ENCODE results near the gene MAD2L1BP. TPM values are rescaled to one million over a fixed set of nuclear protein-coding genes. Genes with fewer than 3 reads are reported as not detected.

Gene MAD2L1BP
- total RNA-seq, 1 donor from 2014 or later = 40.5 TPM

DNA sequence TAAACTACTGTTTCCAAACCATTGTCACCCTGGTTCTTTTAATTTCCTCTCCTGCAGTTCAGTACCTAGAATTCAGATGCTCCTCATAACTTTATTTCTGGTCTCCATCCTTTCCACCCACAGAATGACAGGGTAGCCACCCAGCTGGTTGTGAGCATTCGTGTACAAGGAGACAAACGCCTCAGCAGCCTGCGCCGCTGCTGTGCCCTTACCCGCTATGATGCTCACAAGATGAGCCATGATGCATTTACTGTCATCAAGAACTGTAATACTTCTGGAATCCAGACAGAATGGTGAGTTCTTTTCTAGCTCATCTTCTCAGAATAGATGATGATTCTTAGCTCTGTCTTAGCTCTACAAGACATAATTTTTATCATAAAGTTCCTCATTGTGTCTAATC, 25.2 kb upstream of the MAD2L1BP start:
- DNase-seq = no peak
- H3K27me3 Mint-ChIP-seq = no peaks in the 10 kb centered on the region
- ATAC-seq (ENCODE audit: low read depth) = no peak
- no peaks in the 10 kb centered on the region for H3K9me3 Mint-ChIP-seq
- ChIA-PET CTCF (interaction anchor here (0.7 to 1.2 kb wide), 2 partner anchors 163 to 469 kb away, joined by 3 read pairs; no protein-coding TSS in a partner anchor), POLR2A (no interaction called here)
- H3K27ac Mint-ChIP-seq = no peak overlapping the region
- peaks cover 14% of the 10 kb centered on the region for H3K4me1 Mint-ChIP-seq
- peaks cover 68% of the 10 kb centered on the region for H3K36me3 Mint-ChIP-seq (ENCODE audit: low read depth)
- no peak overlapping the region for H3K4me3 Mint-ChIP-seq
- TF ChIP-seq CTCF (IDR thresholded peaks at IDR 0.05) = no peak
- intact Hi-C loops (cut with micrococcal nuclease) = no loop called here

- CTCF ChIA-PET = no interaction called here
- Mint-ChIP-seq H3K9me3 (no peaks in the 10 kb centered on the region), H3K27ac (no peak overlapping the region), H3K4me3 (no peak overlapping the region), H3K27me3 (no peaks in the 10 kb centered on the region), H3K36me3 (ENCODE audit: low read depth) (peaks cover 54% of the 10 kb centered on the region), H3K4me1 (peaks cover 5% of the 10 kb centered on the region)
- ATAC-seq (ENCODE audit: low read depth) (no peak), DNase-seq (no peak)
- no peak for TF ChIP-seq CTCF (IDR thresholded peaks at IDR 0.05)
- intact Hi-C loops (cut with micrococcal nuclease) = no loop called here
- POLR2A ChIA-PET = interaction anchor here (1.6 kb wide), 1 partner anchor 16 kb away, joined by 4 read pairs; the partner anchor contains the start of gene GTPBP2
Measured at GRCh38 chr6:43613721-43614395, 21.8 kb upstream of the MAD2L1BP start.

- peaks cover under 1% of the 10 kb centered on the region for H3K4me1 Mint-ChIP-seq
- DNase-seq (no peak), ATAC-seq (ENCODE audit: low read depth) (no peak)
- POLR2A ChIA-PET = interaction anchor here (1.6 kb wide), 1 partner anchor 15 kb away, joined by 4 read pairs; the partner anchor contains the start of gene GTPBP2
- H3K4me3 Mint-ChIP-seq = no peak overlapping the region
- intact Hi-C loops (cut with micrococcal nuclease) = no loop called here
- H3K9me3 Mint-ChIP-seq = no peaks in the 10 kb centered on the region
- H3K27me3 Mint-ChIP-seq = no peaks in the 10 kb centered on the region
- H3K27ac Mint-ChIP-seq = no peak overlapping the region
- CTCF ChIA-PET = no interaction called here
- H3K36me3 Mint-ChIP-seq (ENCODE audit: low read depth) = peaks cover 53% of the 10 kb centered on the region
- no peak for TF ChIP-seq CTCF (IDR thresholded peaks at IDR 0.05)
Measured at GRCh38 chr6:43614396-43614730, 21.3 kb upstream of the MAD2L1BP start.

DNA sequence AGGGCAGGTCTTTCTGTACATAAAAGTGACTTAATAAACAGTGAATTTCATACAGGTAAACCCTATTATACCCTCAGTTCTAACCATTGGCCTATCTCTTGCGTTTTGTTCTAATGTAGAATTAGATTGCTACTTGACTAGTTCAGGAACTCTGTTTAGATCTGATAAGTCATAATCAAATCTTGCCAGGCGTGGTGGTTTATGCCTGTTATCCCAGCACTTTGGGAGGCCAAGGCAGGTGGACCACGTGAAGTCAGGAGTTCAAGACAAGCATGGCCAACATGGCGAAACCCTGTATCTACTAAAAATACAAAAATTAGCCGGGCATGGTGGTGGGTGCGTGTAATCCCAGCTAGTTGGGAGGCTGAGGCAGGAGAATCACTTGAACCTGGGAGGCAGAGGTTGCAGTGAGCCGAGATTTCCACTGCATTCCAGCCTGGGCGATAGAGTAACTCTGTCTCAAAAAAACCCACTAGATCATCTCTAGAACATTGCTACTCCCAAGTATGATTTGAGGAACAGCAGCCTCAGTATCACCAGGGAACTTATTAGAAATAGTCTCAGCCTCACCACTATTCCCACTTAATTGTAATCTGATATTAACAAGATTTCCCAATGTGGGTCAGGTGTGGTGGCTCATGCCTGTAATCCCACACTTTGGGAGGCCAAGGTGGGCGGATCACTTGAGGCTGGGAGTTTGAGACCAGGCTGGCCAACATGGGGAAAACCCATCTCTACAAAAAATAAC, 18.7 kb upstream of the MAD2L1BP start:
- POLR2A ChIA-PET = interaction anchor here (1.5 kb wide), 1 partner anchor 10 kb away, joined by 4 read pairs; no protein-coding TSS in a partner anchor
- peaks cover 60% of the 10 kb centered on the region for H3K36me3 Mint-ChIP-seq (ENCODE audit: low read depth)
- DNase-seq (no peak), ATAC-seq (ENCODE audit: low read depth) (no peak)
- H3K4me1 Mint-ChIP-seq = peaks cover 3% of the 10 kb centered on the region
- intact Hi-C loops (cut with micrococcal nuclease) = no loop called here
- no peaks in the 10 kb centered on the region for H3K27me3 Mint-ChIP-seq
- H3K9me3 Mint-ChIP-seq = no peaks in the 10 kb centered on the region
- H3K27ac Mint-ChIP-seq = no peak overlapping the region
- CTCF ChIA-PET = no interaction called here
- H3K4me3 Mint-ChIP-seq = no peak overlapping the region
- TF ChIP-seq CTCF (IDR thresholded peaks at IDR 0.05) = no peak

DNA sequence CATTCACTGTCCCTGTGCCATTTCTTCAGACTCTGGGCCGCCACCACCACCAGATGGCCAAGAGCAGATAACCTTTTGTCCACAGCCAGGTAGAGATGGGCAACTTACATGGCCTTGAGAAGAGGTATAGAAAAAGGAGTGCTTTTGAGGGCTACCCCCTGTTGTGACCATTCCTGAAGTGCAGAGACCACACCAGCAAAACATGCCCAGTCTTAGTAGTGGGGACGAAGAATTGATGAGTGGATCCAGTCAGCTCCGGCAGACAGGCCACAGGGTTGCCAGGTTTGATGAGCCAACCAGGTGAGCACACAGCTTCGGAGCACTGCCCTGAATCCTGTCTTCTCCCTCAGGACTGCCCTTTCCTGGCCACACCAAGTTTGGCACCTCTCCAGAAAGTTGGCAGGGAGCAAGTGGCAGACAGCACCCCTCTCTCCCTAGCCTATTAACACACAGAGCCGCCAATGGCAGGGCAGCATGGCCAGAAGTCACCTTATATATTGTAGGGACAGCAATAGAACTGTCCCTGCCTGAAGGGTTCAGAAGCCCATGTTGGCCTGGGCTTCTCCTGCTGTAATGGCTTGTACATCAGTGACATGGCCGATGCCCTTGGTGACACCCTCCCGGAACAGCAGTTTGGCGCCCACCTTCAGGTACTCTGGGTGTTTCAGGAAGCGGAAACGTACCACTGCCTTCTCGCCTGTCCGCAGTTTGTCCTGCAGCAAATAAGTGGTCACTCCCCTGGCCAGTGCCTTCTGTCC, 14.4 kb upstream of the MAD2L1BP start:
- ATAC-seq (ENCODE audit: low read depth) = no peak
- POLR2A ChIA-PET = no interaction called here

More for the DNA sequence above, 14.4 kb upstream of the MAD2L1BP start:
- DNase-seq = no peak
- H3K27me3 Mint-ChIP-seq = no peaks in the 10 kb centered on the region
- peaks cover 3% of the 10 kb centered on the region for H3K4me1 Mint-ChIP-seq
- intact Hi-C loops (cut with micrococcal nuclease) = loop anchor here (10.0 kb wide), 1 partner anchor 376 kb away; the partner anchor contains the start of gene TTBK1
- CTCF ChIA-PET = no interaction called here
- no peak overlapping the region for H3K27ac Mint-ChIP-seq
- H3K9me3 Mint-ChIP-seq = no peaks in the 10 kb centered on the region
- no peak for TF ChIP-seq CTCF (IDR thresholded peaks at IDR 0.05)
- H3K4me3 Mint-ChIP-seq = no peak overlapping the region
- peaks cover 77% of the 10 kb centered on the region for H3K36me3 Mint-ChIP-seq (ENCODE audit: low read depth)

Measured in activated B cell treated with CpG ODN at 0.5 μM for 24 hours (primary cell).